Measurements from ENCODE around the gene POLR3C. TPM values are rescaled to one million over a fixed set of nuclear protein-coding genes. Genes with fewer than 3 reads are reported as not detected.

Gene POLR3C
- total RNA-seq, 1 experiment from 2014 or later = 24.9 TPM

- TF ChIP-seq ZSCAN18 (CRISPR knock-in tag; IDR thresholded peaks at IDR 0.05) (no peak), MXD4 (CRISPR knock-in tag; IDR thresholded peaks at IDR 0.05; ENCODE audit: borderline replicate concordance) (no peak), E2F1 (CRISPR knock-in tag; IDR thresholded peaks at IDR 0.05) (no peak), ARID4B (CRISPR knock-in tag; IDR thresholded peaks at IDR 0.05; ENCODE audit: borderline replicate concordance) (no peak), RELA (CRISPR knock-in tag; IDR thresholded peaks at IDR 0.05; ENCODE audit: borderline replicate concordance) (no peak)
Measured at GRCh38 chr1:145792484-145792883, 31.5 kb upstream of the POLR3C start (continued).

GRCh38 chr1:145795257-145795881, 28.6 kb upstream of the POLR3C start:
- POLR2A ChIA-PET = interaction anchor here (0.6 kb wide), 1 partner anchor 14 kb away, joined by 3 read pairs; no protein-coding TSS in a partner anchor
- Mint-ChIP-seq H3K4me3 (no peak overlapping the region), H3K4me1 (peaks cover 4% of the 10 kb centered on the region), H3K9me3 (peaks cover 43% of the 10 kb centered on the region), H3K27ac (no peak overlapping the region), H3K27me3 (ENCODE audit: low read depth) (no peaks in the 10 kb centered on the region; the same call in 1 of the 2 replicates), H3K36me3 (peaks cover 35% of the 10 kb centered on the region)
- DNase-seq (ENCODE audit: low spot score) = no peak
- CTCF ChIA-PET = interaction anchor here (0.9 kb wide), 1 partner anchor 50 kb away, joined by 4 read pairs; the partner anchor contains the start of gene NUDT17
- ATAC-seq = no peak
- TF ChIP-seq USF1 (CRISPR knock-in tag; IDR thresholded peaks at IDR 0.05) (no peak), KAT7 (CRISPR knock-in tag; IDR thresholded peaks at IDR 0.05; ENCODE audit: borderline replicate concordance) (no peak), ZNF532 (CRISPR knock-in tag; IDR thresholded peaks at IDR 0.05; ENCODE audit: borderline replicate concordance) (no peak), ATF6 (CRISPR knock-in tag; IDR thresholded peaks at IDR 0.05) (no peak), ATF2 (CRISPR knock-in tag; IDR thresholded peaks at IDR 0.05; ENCODE audit: borderline replicate concordance, low read depth) (no peak), ELF4 (CRISPR knock-in tag; IDR thresholded peaks at IDR 0.05; ENCODE audit: low read depth) (no peak), FOXP1 (CRISPR knock-in tag; IDR thresholded peaks at IDR 0.05; ENCODE audit: borderline replicate concordance) (no peak), NFE2L1 (CRISPR knock-in tag; IDR thresholded peaks at IDR 0.05) (no peak), TEAD1 (CRISPR knock-in tag; IDR thresholded peaks at IDR 0.05) (no peak), MAX (CRISPR knock-in tag; IDR thresholded peaks at IDR 0.05) (no peak), JUN (CRISPR knock-in tag; IDR thresholded peaks at IDR 0.05) (no peak), ZSCAN18 (CRISPR knock-in tag; IDR thresholded peaks at IDR 0.05) (no peak)
